SKM-1 (cell line): ENCODE measurements around the gene RUNX1.

Experiments used
- DNase-seq: peaks from one replicate; lab custom pipeline; 2025; ENCODE audit not compliant: unreplicated experiment; lab: John Stamatoyannopoulos, UW

Gene RUNX1

DNA sequence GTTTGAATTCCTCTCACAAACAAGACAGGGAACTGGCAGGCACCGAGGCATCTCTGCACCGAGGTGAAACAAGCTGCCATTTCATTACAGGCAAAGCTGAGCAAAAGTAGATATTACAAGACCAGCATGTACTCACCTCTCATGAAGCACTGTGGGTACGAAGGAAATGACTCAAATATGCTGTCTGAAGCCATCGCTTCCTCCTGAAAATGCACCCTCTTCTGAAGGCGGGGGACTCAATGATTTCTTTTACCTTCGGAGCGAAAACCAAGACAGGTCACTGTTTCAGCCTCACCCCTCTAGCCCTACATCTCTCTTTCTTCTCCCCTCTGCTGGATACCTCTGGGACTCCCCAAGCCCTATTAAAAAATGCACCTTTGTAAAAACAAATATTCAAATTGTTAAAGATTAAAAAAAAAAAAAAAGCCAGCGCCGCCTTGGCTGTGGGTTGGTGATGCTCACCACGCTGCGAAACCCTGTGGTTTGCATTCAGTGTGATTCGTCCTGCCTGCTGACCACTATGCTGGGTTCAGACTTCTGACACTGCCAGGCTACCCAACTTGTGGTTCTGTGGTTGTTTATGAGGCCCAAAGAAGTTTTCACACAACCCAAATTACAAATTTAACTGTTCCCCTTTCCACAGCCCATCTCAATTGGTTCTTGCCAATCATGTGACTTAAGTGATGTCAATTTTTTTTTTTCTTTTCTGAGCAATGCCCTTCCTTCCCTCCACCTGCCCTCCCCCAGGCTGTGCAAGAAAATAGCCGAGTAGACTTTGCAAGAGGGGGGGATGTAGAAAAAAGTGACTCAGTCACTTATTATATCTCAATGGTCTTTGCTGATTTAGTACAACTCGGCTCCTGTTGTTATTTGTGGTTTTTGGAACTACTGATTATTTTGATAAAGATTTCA is at the start of gene RUNX1:
RUNX1 (minus strand) TSS at position 597 of the 912 bp plus-strand sequence.
- peak; percentile 92 for DNase-seq

DNA sequence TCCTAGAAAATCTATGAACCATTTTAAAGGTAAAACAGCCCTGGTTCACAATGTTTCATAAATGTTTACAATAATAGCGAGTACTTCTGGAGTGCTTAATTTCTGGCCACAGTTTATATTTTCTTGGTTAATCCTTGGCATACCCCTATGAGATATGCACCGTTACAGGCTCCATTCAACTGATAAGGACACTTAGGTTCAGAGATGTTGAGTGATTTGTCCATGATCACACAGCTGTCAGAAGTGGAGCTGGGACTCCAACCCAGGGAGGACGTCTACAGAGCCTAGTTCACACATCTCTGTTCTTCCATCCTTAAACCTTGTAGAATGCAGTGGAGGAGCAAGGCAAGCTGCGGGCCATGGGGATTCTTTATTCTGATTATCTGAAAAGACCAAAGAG is 48.4 kb upstream of the RUNX1 start:
- no peak for DNase-seq

GRCh38 chr21:35096959-35097358 is 47.9 kb upstream of the RUNX1 start:
- no peak for DNase-seq

DNA sequence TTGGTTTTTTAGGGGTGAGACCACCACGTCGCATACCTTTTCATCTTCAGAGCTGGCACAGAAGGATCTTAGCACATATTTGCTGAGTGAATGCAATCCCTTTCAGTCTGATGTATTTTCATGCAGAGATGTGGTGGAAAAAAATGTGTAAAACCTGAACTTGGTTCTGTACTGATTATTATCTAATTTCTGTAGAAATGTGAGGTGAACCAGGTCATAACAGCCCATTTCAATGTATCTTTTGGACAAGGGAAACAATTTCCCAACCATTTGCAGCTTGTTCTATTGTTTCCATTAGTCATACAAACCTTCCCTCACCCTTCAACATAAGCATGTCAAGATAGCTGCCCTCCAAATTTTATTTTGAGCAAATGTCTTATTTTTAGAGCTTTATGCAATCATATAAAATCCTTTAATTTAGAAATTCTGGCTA is 46.8 kb upstream of the RUNX1 start:
- no peak for DNase-seq

DNA sequence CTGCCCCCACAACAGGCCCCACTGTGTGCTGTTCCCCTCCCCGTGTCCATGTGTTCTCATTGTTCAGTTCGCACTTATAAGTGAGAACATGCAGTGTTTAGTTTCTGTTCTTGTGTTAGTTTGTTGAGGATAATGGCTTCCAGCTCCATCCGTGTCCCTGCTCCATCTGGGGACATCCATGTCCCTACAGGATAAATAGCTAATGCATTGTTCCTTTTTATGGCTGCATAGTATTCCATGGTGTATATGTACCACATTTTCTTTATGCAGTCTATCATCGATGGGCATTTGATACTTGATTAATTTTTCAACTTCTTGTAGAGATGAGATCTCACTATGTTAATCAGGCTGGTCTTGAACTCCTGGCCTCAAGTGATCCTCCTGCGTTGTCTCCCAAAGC is 44.4 kb upstream of the RUNX1 start:
- DNase-seq: no peak

GRCh38 chr21:35091496-35091895 is 42.4 kb upstream of the RUNX1 start:
- no peak for DNase-seq

DNA sequence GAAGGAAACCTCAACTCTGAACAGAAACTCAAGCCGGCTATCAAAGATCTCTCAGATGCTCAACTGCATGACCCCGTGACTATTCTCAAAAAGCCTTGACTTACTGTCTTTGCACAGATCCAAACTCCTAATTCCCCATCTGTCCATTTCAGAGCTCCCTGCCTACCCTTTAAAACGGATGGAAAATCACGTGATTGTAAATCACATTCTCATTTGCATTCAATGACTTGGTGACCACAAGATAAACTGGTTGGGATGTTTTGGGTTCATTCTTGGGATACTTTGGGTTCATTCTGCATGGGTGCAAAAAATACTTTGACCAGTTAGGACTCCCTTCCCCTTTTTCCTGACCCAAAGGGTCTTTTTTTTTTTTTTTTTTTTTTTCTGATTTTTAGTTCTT is 41.3 kb upstream of the RUNX1 start:
- DNase-seq: no peak

- no peak for DNase-seq
Measured at GRCh38 chr21:35088319-35088771, 39.2 kb upstream of the RUNX1 start.

DNA sequence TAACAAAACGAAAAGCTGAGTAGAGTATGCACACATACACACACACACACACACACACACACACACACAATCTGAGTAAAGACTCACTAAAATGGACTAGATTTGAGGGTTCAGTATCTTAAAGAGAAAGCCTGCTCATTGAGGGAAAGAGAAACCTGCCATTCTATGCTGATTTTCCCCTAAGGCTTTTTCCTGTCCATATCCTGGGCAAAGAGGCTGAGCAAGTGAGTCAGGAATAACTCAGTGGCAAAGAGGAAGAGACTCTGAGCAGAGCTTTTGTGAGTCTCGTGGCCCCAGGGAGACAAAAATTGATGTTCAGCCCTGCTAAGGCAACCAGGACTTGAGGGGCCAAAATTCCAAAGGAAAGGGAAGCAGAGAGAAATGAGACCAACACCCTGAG is 37.3 kb upstream of the RUNX1 start:
- DNase-seq: no peak

DNA sequence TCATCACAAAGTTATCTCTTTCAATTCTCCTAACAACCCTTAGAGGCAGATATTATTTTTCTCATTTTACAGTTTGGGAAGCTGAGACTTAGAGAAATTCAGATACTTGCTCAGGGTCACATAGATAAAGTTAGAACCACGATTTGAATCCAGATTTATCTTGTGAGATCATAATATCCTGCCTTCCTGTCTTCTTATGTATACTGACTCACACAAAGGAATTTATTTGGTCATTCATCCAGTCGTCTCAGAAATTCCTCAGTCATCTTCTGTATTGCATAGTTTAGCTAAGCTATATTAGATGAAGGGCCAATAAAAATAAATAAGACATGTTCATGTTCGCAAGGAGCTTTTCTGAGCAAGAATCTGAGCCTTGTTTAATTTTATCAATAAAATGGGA is 35.8 kb upstream of the RUNX1 start:
- DNase-seq: no peak

- no peak for DNase-seq
Measured at GRCh38 chr21:35083246-35083645, 34.1 kb upstream of the RUNX1 start.

GRCh38 chr21:35081861-35082260 is 32.8 kb upstream of the RUNX1 start:
- DNase-seq: no peak

DNA sequence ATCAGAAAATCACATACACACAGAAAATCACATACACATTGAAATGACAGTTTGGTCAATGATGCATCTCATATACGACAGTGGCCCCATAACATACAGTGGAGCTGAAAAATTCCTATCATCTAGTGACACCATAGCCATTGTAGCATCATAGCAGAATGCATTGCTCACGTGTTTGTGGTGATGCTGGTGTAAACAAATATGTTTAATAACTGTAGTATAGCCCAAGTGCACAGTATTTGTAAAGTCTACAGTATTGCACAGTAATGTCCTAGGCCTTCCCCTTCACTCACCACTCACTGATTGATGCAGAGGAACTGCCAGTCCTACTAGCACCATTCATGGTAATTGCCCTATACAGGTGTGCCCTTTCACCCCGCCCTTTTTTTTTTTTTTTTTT is 30.1 kb upstream of the RUNX1 start:
- DNase-seq: no peak

GRCh38 chr21:35077975-35078374 is 28.9 kb upstream of the RUNX1 start:
- no peak for DNase-seq

GRCh38 chr21:35077466-35077865 is 28.4 kb upstream of the RUNX1 start:
- no peak for DNase-seq

DNA sequence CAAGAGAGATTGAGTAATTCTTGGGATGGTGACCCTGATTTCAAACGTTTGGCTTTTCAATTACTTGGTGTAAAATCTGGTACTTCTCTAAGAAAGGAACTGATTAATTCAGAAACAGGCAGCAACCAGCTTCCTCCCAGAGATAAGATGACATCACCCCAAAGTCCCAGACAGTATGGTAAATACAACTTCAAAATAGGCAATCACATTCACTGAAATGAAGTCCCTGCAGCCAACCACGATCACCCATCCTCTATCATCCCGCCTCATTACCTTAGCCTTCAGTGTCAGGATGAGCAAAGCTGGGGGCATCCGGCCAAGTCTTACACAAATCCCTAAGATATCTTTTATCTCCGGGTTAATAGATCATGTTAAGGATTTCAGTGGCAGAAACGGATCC is 26.4 kb upstream of the RUNX1 start:
- DNase-seq: no peak

DNA sequence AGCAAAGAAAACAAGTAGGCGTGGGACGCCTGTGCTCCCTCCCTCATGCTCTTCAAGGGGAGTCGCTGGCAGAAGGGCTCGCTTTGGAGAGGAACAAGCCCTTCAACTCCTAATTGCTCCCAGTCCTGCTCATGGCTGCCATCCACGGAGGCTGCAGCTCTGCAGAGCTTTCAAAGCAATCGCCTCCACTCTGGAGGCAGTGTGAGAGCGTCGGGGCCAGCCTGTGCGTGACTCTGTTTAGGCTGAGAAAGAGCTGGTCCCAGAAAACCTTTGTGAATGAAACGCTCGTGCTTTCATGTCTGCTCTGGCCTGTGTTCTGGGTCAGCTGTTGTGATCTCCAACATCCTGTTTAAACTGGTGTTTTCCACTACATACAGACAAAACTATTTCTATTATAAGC is 23.9 kb upstream of the RUNX1 start:
- DNase-seq: no peak

- DNase-seq: no peak
Measured at GRCh38 chr21:35072557-35072956, 23.5 kb upstream of the RUNX1 start.

GRCh38 chr21:35071347-35071746 is 22.2 kb upstream of the RUNX1 start:
- DNase-seq: no peak

DNA sequence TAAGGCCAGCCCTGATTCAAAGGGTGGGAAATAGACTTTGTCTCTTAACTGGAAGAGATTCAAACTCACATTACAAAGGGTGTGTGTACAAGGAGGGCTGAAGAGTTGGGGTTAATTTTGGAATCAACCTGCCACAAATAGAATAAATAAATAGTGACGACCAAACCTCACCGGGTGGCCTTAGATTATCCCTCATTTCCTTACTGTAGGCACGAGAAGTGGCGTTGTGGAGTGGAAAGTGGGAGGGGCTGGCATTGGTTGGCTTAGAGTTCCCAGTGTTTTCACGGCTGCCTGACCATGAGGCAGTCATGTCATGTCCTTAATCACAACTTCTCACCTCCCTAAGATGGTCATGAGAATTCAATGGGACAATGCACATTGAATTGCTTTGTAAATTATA is 21.3 kb upstream of the RUNX1 start:
- DNase-seq: no peak

DNA sequence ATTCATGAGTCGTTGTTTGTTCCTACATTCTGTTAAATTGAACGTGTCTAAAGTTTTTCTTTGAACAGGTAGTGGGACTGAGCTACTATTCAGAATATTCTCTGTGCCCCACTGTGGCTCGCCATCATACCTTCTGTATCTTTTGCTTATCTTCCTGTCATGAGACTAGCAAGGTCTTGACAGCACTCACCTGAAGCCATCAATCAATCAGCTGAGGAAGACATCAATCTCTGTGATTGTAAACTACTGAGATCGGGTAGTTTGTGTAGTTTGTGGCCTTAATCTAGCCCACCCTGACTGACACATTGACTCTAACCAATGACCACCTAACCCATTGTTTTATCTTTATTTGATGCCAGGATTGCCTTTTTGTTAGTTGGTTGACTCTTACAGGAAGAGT is 17.7 kb upstream of the RUNX1 start:
- no peak for DNase-seq

DNA sequence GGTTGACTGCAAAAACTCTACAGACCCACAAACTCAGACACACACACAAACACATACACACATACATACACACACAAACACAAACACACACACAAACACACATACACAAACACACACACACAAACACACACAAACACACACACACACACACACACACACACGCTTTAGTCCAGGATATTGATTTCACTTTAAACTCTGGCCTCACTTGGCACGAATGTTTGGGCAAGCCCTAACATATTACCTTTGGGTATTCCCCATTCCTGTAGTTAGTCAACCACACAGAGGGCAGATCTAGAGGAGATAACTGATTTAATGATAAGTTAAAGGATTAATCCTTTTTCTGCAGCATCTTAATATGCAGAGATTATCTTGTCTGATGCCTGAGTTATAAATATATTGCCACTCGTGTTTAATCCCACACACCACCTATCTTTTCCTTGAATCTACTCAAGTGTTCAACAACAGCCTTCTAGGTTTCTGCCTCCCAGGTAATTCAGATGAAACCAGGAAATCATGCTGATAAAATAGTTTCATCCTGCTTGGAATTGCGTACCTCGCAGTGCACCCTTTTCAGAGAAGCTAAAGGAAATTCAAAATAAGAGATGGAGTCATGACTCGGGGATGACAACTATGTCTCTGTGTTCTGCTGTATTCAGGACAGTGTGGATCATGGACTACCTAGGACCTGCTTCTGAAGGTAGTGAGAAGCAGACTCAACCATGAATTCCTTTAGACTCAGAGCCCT is 14.5 kb upstream of the RUNX1 start:
- no peak for DNase-seq
